KMS-11 (cell line): ENCODE data around the gene SLC7A10.

Experiments used
- H2AFZ ChIP-seq: fragments of 200-600 bp; sonication (generic); 2 replicates; pipeline ENCODE4 v1.6.1; 2016; ENCODE audit warnings: antibody characterized with exemption, mixed run types, low read depth
- H3K27ac ChIP-seq: fragments of 200-600 bp; sonication (generic); 2 replicates; pipeline ENCODE4 v1.6.1; 2016; ENCODE audit warnings: mild to moderate bottlenecking, mixed run types
- H3K27me3 ChIP-seq: fragments of 200-600 bp; sonication (generic); 2 replicates; pipeline ENCODE4 v1.6.1; 2017; ENCODE audit warnings: mild to moderate bottlenecking, low read depth, mixed run types, moderate library complexity; ENCODE audit not compliant: insufficient read depth
- H3K36me3 ChIP-seq: fragments of 200-600 bp; sonication (generic); 2 replicates; pipeline ENCODE4 v1.6.1; 2017; ENCODE audit warnings: mild to moderate bottlenecking, mixed run types; ENCODE audit not compliant: insufficient read depth
- H3K4me1 ChIP-seq: fragments of 200-600 bp; sonication (generic); 2 replicates; pipeline ENCODE4 v1.6.1; 2016; ENCODE audit warnings: mild to moderate bottlenecking, low read depth, mixed run types; ENCODE audit not compliant: poor library complexity, severe bottlenecking
- H3K4me2 ChIP-seq: fragments of 200-600 bp; sonication (generic); 2 replicates; pipeline ENCODE4 v1.7.0; 2016; ENCODE audit warnings: mild to moderate bottlenecking, mixed run types
- H3K4me3 ChIP-seq: fragments of 200-600 bp; sonication (generic); IDR thresholded peaks from 2 replicates; pipeline ENCODE4 v1.6.1; 2017; ENCODE audit warnings: low read depth, low read length, mixed read lengths; ENCODE audit not compliant: insufficient read depth
- H3K79me2 ChIP-seq: fragments of 200-600 bp; sonication (generic); 2 replicates; pipeline ENCODE4 v1.6.1; 2016; ENCODE audit warnings: low read depth, mixed run types; ENCODE audit not compliant: insufficient read depth
- H3K9ac ChIP-seq: fragments of 200-600 bp; sonication (generic); 2 replicates; pipeline ENCODE4 v1.6.1; 2016; ENCODE audit warnings: mild to moderate bottlenecking, mixed run types
- H4K20me1 ChIP-seq: fragments of 200-600 bp; sonication (generic); 2 replicates; pipeline ENCODE4 v1.6.1; 2016; ENCODE audit warnings: mild to moderate bottlenecking, mixed run types; ENCODE audit not compliant: insufficient read depth
- TF ChIP-seq, protein P1 (sequence below): fragments of 200-600 bp; sonication (generic); conservative IDR thresholded peaks from 2 replicates; pipeline ENCODE4 v1.6.1; 2017; ENCODE audit warnings: low read depth, mild to moderate bottlenecking, antibody characterized with exemption, low read length, moderate library complexity, mixed read lengths

SLC7A10 gene

GRCh38 chr19:33161201-33161600 lies 64.4 kb downstream of the SLC7A10 start:
- TF ChIP-seq, protein P1, sequence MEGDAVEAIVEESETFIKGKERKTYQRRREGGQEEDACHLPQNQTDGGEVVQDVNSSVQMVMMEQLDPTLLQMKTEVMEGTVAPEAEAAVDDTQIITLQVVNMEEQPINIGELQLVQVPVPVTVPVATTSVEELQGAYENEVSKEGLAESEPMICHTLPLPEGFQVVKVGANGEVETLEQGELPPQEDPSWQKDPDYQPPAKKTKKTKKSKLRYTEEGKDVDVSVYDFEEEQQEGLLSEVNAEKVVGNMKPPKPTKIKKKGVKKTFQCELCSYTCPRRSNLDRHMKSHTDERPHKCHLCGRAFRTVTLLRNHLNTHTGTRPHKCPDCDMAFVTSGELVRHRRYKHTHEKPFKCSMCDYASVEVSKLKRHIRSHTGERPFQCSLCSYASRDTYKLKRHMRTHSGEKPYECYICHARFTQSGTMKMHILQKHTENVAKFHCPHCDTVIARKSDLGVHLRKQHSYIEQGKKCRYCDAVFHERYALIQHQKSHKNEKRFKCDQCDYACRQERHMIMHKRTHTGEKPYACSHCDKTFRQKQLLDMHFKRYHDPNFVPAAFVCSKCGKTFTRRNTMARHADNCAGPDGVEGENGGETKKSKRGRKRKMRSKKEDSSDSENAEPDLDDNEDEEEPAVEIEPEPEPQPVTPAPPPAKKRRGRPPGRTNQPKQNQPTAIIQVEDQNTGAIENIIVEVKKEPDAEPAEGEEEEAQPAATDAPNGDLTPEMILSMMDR = no peak

DNA sequence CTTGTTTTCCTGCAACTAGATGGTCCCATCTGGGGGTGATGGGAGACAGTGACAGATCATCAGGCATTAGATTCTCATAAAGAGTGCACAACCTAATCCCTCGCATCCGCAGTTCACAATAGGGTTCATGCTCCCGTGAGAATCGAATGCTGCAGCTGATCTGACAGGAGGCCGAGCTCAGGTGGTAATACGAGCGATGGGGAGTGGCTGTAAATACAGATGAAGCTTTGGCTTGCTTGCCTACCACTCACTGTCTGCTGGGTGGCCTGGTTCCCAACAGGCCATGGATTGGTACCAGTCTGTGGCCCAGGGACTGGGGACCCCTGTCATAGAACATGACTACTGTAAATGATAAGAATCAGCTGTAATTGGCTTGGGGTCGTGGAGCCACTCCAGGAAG lies 65.8 kb downstream of the SLC7A10 start:
- Histone ChIP-seq H4K20me1 (no peaks in the 10 kb centered on the region), H3K4me2 (no peak overlapping the region), H3K27me3 (no peaks in the 10 kb centered on the region), H3K79me2 (no peaks in the 10 kb centered on the region), H3K9ac (no peak overlapping the region), H3K27ac (no peak overlapping the region), H3K4me1 (peaks cover 8% of the 10 kb centered on the region), H3K4me3 (no peak overlapping the region), H3K36me3 (no peaks in the 10 kb centered on the region), H2AFZ (no peak overlapping the region)
- TF ChIP-seq, protein P1 = no peak

More at GRCh38 chr19:33161201-33161600, 64.4 kb downstream of the SLC7A10 start:
- Histone ChIP-seq H3K79me2 (no peaks in the 10 kb centered on the region), H4K20me1 (no peaks in the 10 kb centered on the region), H3K27me3 (no peaks in the 10 kb centered on the region), H2AFZ (no peak overlapping the region), H3K36me3 (no peaks in the 10 kb centered on the region), H3K4me1 (peaks cover 8% of the 10 kb centered on the region), H3K9ac (no peak overlapping the region), H3K27ac (no peak overlapping the region), H3K4me2 (no peak overlapping the region), H3K4me3 (no peak overlapping the region)

DNA sequence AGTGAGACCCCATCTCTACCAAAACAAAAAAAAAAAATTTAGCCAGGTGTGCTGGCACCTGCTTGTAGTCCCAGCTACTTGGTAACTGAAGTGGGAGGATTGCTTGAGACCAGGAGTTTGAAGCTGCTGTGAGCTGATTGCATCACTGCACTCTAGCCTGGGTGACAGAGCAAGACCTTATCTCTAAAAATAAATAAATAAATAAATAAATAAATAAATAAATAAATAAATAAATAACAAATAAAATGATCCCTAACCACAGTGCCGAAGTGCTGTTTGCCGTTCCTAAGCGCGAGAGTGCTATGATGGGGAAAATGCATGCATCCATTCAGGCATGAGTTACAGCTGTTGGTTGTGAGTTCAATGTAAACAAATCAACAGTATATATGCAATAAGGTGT lies 66.5 kb downstream of the SLC7A10 start:
- Histone ChIP-seq H3K27ac (no peak overlapping the region), H3K4me3 (no peak overlapping the region), H3K79me2 (no peaks in the 10 kb centered on the region), H3K4me2 (no peak overlapping the region), H3K36me3 (no peaks in the 10 kb centered on the region), H3K9ac (no peak overlapping the region), H3K27me3 (no peaks in the 10 kb centered on the region), H4K20me1 (no peaks in the 10 kb centered on the region), H3K4me1 (peaks cover 8% of the 10 kb centered on the region), H2AFZ (no peak overlapping the region)
- TF ChIP-seq, protein P1 = no peak
